HEK293 (cell line): Measurements from ENCODE around the gene KIAA1958.

Source experiments
- CTCF ChIP-seq: fragments of 450-650 bp; formaldehyde crosslinking; IDR thresholded peaks from 2 replicates; pipeline ENCODE4 v1.5.1; 2016; ENCODE audit warnings: missing biosample characterization, missing genetic modification characterization
- RBAK ChIP-seq: fragments of 450-650 bp; formaldehyde crosslinking; IDR thresholded peaks from 2 replicates; pipeline ENCODE4 v1.5.1; 2016; ENCODE audit warnings: missing biosample characterization, missing genetic modification characterization
- ZBTB20 ChIP-seq: fragments of 450-650 bp; formaldehyde crosslinking; IDR thresholded peaks from 2 replicates; pipeline ENCODE4 v1.5.1; 2016; ENCODE audit warnings: missing biosample characterization, missing genetic modification characterization

DNA sequence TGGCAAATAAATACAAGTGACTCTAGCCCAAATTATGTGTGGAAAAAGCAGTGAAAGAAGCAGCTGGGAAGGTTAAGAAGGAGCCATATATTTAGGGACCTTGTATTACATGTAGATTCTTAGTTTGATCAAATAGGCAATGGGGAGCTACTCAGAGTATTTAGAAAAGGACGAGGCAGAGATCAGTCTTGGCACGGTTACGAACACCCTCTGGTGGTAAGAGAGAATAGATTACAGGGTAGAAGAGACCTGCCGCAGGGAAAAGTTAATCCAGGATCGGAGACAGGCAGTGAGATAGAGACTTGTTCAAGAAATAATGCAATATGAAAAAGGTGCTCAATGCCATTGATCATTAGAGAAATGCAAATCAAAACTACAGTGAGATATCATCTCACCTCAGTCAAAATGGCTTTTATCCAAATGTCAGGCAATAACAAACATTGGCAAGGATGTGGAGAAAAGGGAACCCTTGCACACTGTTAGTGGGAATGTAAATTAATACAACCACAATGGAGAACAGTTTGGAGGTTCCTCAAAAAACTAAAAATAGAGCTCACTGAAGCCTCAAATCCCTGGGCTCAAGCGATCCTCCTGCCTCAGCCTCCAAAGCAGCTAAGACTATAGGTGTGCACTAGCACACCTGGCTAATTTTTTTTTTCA is 219.3 kb downstream of the KIAA1958 start:
- no peak for TF ChIP-seq RBAK (tag by site-specific recombination)
- no peak for TF ChIP-seq CTCF (tag by site-specific recombination)
- no peak for TF ChIP-seq ZBTB20 (tag by site-specific recombination)
